GM18505 (cell line): Measurements from ENCODE around the gene SLC12A8.

Experiments used
- ATAC-seq: cut with Tn5 transposase; IDR thresholded peaks from one replicate; pipeline ENCODE4 v1.9.1; 2021; ENCODE audit not compliant: unreplicated experiment
- POLR2A ChIP-seq: IDR thresholded peaks from 4 replicates; pipeline ENCODE4 v1.6.1; 2011; ENCODE audit warnings: borderline replicate concordance; ENCODE audit not compliant: insufficient read depth, insufficient read length; ENCODE audit errors: extremely low read depth

The SLC12A8 gene

DNA sequence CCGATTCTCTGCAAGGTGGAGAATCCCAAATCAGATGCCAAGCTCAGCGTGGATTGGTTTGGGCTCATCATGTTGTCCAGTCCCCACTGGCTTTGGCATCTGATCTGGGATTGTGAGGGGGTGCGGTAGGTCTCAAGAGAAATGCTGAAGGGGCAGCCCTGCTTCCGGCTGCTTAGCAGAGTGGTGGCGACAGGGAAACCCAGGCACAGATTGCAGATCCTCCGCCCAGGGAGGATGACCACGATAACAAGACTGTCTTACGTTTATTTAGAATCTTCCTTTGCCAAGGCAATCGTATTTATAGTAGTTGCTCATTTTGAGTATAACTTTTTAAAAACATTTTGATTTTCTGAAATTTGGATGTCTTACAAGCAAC is 61.1 kb downstream of the SLC12A8 start:
- no peak for ATAC-seq
- TF ChIP-seq POLR2A: no peak

DNA sequence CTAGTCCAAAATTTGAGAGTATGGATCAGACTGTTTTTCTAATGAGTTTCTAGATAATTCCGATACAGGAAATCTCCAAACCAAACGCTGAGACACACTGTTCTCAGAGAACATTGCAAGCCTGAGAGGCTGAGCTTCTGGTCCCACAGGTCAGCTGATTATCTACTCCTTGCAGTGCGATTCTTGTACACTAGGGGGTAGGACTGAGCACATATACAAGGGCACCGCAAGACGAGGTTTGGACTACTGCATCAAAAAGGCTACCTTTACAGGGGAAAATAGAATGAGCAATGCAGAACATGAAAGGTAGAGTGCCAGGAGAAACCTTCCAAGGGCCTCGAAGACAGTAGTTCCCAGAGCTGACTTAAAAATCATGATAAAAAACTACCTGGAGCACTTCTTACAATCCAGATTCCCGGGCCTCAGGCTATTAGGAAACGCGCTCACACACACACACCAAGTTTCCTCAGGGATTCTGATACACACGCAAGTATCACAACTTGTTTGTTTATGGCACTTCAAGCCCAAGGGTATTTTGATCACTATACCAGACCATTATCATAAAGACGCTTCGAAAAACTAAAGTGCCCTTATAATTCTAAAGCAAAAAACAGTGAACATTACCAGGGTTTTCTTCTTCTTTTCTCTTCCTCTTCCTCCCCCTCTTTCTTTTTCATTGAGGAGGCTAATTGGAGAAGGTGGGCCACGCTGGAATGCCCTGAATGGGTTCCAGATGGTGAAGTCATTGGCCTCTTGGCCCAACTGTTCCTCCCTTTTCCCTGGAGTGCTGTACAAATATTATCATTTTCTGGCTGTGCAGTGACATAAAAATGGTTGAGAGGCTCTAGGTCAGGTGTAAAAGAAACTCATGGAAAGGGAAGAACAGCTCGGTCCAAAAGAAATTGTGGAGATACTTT is 61.8 kb downstream of the SLC12A8 start:
- no peak for TF ChIP-seq POLR2A

DNA sequence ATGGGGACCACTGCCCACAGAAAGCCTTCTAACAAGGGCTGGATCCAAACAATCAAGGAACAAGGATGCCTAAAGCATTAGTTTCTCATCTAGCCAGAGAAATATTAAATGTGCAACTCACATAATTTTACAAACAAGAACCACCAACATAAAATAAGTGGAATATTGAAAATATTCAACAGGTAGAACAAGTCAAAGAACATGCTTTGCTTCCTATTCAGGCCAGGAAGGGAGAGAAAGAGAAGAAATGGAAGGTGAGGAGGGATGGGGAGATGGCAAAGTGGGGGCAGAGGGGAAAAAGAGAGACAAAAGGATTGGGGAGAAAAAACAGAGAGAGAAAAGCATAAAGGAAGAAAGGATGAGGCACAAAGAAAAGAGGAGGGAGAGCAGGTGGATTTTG is 63.1 kb downstream of the SLC12A8 start:
- TF ChIP-seq POLR2A: no peak
- ATAC-seq: no peak

More for the DNA sequence above, 61.8 kb downstream of the SLC12A8 start:
- no peak for ATAC-seq

DNA sequence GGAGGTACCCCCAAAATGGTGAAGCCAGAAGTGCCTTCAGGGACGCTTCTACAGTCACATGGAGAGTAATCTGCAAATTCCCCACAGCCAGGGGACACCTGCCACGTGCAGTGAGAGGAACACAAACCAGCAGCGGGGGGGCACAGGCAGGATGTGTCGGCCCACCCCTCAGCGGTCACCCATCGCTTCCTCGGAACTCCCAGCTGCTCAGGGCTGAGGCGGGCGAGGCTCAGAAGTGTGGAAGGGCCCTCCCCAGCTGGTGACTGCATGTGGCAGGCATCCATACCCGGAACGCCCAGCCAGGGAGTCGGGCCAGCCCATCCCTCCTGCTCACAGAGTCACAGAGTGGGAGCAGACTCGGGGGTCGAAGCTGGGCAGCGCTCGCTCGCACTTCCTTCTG is 63.7 kb downstream of the SLC12A8 start:
- ATAC-seq: no peak
- TF ChIP-seq POLR2A: no peak

DNA sequence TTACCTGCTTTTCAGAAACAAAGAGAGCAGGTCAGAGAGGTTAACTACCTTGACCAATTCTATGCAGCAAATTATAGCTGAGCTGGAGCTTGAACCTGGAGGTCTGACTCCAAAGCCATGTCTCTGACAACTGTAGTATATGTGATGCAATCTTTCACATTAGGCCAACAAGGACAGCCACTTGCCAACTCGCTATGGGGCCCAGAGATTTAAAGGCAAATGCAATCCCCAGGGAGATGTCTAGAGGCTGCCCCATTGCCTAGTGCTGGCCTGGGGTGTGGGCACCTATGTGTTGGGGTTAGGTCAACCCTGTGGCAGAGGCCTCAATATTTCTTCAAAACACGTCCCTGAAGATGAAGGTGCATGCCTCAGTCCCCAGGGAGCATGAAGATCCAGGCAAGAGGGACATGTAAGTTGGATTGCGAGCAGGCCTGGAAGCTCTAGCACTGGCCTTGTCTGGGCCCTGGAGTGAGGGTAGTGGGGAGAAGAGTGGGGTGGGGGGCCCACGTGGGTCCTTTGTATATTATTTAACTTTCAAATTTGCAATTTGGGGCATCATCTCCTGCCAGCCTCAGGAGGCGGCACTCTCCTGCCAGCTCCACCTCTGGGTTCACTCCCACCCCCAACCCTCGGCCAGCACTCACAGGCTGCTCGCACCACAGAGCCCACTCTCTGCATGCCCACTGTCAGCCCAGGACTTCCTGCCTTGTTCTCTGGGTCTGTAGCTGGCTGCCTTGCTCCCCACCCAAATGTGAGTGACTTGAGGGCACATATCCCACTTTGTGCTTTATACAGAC is 64.3 kb downstream of the SLC12A8 start:
- peak; percentile 38 for TF ChIP-seq POLR2A
- ATAC-seq: no peak

DNA sequence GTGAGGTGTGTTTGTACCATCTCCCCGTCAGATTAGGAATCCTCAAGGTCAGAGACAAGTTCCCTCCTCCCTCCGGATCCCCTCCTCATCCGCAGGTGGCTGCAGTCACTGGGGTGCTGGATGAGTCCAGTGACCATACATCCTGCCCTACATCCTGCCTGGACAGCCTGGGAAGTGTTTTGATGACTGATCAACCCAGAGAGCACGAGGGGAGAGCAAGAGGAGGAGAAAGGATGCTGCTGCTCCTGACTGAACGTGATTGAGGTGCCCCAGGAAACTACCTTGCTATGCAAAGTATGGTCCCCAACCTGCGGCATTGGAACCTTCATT is 65.1 kb downstream of the SLC12A8 start:
- TF ChIP-seq POLR2A: peak; percentile 49
- no peak for ATAC-seq

DNA sequence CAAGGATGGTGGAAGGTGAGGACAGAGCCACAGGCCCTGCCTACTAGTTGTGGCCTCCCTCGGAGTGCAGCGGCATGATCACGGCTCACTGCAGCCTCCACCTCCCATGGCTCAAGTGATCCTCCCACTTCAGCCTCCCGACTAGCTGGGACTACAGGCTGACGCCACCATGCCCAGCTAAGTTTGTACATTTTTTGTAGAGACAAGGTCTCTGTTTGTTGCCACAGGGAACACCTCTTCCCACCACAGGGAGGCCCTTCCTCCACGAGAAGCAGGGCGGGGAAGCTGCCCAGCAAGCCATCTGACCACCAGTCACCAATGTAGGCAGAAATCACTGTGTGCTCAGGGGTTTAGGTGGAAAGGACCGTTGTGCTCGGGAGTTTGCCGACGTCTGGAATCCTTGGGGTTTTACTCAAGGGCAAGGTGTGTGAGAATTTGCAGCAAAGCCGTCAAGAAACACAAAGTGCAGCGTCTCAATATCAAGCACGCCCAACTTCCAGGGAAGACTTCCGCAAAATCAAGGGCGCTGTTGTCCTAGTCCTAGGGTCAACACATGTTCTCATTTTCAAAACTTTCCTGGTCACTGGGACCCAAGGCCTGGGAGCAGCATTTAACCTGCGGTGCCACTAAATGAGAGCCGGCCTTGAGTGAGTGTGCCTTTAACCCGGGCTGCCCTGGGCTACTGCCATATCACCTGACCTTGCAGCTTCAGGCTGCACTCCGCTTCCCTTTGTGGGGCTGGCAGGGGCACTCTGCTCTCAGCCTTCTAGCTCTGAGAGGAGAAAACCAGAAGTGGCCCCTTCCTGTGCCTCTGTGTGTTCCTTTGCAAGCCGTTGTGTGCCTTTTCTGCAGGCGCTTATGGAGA is 65.7 kb downstream of the SLC12A8 start:
- TF ChIP-seq POLR2A: no peak
- peak; percentile 41 for ATAC-seq

DNA sequence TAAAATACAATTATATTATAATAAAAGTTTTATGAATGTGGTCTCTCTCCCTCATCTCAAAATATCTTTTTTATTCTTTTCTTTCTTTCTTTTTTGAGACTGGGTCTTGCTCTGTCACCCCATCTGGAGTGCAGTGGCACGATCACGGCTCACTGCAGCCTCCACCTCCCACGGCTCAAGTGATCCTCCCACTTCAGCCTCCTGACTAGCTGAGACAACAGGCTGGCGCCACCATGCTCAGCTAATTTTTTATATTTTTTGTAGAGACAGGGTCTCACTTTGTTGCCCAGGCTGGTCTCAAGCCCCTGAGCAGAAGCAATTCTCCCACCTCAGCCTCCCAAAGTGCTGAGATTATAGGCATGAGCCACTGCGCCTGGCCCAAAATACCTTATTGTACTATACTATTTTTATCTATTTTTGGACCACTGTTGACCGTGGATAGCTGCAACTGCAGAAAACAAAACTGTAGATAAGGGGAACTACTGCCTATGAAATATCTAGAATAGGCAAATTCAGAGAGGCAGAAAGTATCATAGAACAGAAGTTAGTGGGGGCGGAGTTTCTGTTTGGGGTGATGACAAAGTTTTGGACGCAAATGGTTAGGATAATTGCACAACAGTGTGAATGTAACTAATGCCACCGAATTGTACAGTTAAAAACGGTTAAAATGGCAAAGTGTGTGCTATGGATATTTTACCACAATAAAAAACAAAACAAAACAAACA is 66.6 kb downstream of the SLC12A8 start:
- ATAC-seq: no peak
- no peak for TF ChIP-seq POLR2A

DNA sequence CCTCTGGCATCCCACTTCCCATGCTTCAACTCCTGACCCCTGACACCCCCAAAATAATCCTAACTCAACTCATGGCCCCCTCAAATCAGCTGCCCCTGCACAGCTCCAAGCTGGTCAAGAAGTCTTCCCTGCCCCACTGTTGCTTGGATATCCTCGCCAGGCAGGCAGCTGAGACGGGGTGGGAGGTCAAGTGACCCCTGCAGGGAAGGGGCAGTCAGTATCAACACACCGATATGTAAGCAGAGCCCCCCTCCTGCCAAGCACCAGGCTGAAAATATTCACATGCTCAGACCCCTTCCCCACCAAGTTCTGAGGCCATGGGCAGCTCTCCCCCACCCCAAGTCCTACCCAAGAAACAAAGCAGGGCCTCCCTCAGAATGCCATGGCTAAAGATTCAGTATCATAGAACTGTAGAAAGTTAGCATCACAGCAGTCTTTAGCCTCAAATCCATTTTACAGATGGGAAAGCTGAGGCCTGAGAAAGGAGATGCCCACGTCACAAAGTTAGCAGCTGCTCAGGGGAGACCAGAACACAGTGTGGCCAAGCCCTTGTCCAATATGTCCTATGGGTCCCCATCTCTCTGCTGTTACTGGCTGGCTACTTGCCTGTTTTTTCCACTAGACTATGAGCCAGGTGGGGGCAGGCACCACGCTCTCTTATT is 67.8 kb downstream of the SLC12A8 start:
- no peak for ATAC-seq

DNA sequence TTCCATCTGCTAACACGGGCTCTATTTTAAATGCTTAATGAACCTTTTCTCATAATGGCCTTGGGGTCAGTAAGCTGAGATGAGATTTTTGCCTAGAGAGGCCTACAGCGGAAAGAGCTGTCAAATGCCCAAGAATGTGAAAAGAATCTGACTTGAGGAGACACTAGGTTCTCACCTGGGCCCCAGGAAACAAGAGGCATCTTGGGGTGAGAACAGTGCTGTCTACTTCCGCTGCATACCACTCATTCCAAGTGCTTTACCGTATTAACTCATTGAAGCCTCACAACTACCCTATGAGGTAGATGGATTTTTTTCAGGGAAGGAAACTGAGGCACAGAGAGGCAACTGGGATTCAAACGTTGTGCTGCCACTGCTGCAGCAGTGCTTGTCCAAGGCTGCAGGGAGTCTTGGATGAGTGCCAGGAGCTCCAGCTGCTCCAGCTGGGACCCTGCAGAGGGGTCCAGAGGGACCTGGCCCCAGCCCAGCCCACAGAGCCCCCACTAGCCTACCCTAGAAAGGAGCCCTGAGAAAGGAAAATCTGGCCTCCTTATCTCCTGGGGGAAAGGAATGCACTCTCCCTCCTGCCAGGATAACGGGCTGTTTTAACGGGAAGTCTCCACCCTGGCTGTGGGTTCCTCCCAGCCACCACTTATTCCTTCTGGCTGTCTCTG is 68.4 kb downstream of the SLC12A8 start:
- no peak for ATAC-seq
- TF ChIP-seq POLR2A: no peak

More for the DNA sequence above, 67.8 kb downstream of the SLC12A8 start:
- TF ChIP-seq POLR2A: no peak

DNA sequence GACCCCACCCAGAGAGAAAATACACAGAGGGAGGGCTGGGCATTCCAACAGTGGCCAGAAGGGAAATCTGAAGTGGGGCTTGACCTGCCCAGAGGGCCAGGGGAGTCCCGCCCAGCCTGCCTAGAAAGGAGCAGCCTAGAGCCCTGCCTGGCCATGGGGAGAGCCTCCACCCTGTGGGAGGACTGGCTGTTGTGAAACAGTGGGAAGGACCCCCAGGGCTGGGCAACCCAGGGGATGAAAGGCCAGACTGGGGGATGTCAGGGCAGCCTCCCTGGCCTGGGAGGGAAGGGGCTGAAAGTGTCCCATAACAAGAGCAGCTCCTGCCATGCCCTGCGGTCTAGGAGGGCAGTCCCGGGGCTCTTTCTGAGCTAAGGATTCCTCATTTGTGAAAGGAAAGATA is 69.0 kb downstream of the SLC12A8 start:
- ATAC-seq: no peak
- TF ChIP-seq POLR2A: no peak
